ENCODE measurements around the gene FST.

Gene FST

GRCh38 chr5:53479590-53480415, 626 bp upstream of the FST start (continued):
- TF ChIP-seq ZNF148 (tag by site-specific recombination; IDR thresholded peaks at IDR 0.05; ENCODE audit: borderline replicate concordance) (no peak), ZNF138 (tag by site-specific recombination; IDR thresholded peaks at IDR 0.05; ENCODE audit: borderline replicate concordance) (no peak), ZBTB10 (tag by site-specific recombination; IDR thresholded peaks at IDR 0.05) (peak; percentile 50; the same call in 1 of the 2 replicates), HOXC10 (CRISPR knock-in tag; IDR thresholded peaks at IDR 0.05) (no peak), ZBTB20 (tag by site-specific recombination; IDR thresholded peaks at IDR 0.05) (peak; percentile 97), TRIM28 (IDR thresholded peaks at IDR 0.05; ENCODE audit: borderline replicate concordance, low read length) (no peak), RBAK (tag by site-specific recombination; IDR thresholded peaks at IDR 0.05) (no peak), ZNF433 (tag by site-specific recombination; IDR thresholded peaks at IDR 0.05; ENCODE audit: low read depth) (no peak), ZNF114 (tag by site-specific recombination; IDR thresholded peaks at IDR 0.05) (no peak), ZFP41 (tag by site-specific recombination; IDR thresholded peaks at IDR 0.05; ENCODE audit: borderline replicate concordance) (no peak), OVOL3 (tag by site-specific recombination; IDR thresholded peaks at IDR 0.05) (no peak), OSR2 (tag by site-specific recombination; IDR thresholded peaks at IDR 0.05) (no peak), ZNF830 (tag by site-specific recombination; IDR thresholded peaks at IDR 0.05; ENCODE audit: low read depth) (no peak), ZNF544 (tag by site-specific recombination; IDR thresholded peaks at IDR 0.05) (no peak), ZBTB6 (tag by site-specific recombination; IDR thresholded peaks at IDR 0.05) (no peak), ZNF624 (tag by site-specific recombination; IDR thresholded peaks at IDR 0.05) (no peak), ZNF670 (tag by site-specific recombination; IDR thresholded peaks at IDR 0.05; ENCODE audit: low read depth) (no peak), ZNF692 (tag by site-specific recombination; IDR thresholded peaks at IDR 0.05) (no peak), HOXD13 (CRISPR knock-in tag; IDR thresholded peaks at IDR 0.05; ENCODE audit: borderline replicate concordance) (no peak), KLF17 (tag by site-specific recombination; IDR thresholded peaks at IDR 0.05) (no peak), ZNF747 (tag by site-specific recombination; IDR thresholded peaks at IDR 0.05) (no peak), ZBTB26 (tag by site-specific recombination; optimal IDR thresholded peaks at IDR 0.05) (peak; percentile 93), PRDM2 (tag by site-specific recombination; IDR thresholded peaks at IDR 0.05; ENCODE audit: borderline replicate concordance) (no peak)
